ENCODE results near the gene GPC4.
"Not testable (repeated sequence)": the region's sequence is repeated elsewhere in the genome, so short reads cannot be mapped to it uniquely, and the experiment has no call there.

Gene GPC4

DNA sequence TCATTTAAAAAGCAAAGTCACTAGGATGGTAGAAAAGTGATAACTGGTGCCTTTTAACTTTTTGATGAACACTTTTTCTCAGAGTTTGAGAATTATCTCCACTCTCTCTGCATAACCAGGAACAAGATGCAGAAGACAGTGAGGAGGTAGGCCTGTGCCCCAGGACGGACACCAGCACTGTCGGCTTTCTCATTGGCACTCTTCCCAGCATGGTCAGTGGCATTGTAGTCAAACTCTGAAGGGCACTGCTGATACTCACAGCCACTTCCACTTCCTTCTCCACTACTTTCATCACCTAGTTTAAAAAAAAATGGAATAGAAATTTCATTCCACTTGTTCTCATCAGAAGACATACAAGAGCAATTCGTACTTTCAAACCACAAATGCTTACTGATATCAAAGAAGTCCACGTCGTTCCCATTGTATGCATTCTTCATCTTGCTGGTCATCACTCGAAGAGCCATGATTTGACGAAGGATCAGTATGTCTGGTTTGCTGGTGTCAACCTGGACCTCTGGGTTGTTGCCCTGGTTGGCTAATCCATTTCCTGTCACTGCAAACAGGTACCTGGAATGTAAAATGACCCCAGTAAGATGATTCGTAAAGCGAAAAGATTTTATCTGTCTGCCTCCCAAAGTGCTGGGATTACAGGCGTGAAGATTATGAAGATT lies 112.4 kb downstream of the GPC4 start:
- no peak for DNase-seq

DNA sequence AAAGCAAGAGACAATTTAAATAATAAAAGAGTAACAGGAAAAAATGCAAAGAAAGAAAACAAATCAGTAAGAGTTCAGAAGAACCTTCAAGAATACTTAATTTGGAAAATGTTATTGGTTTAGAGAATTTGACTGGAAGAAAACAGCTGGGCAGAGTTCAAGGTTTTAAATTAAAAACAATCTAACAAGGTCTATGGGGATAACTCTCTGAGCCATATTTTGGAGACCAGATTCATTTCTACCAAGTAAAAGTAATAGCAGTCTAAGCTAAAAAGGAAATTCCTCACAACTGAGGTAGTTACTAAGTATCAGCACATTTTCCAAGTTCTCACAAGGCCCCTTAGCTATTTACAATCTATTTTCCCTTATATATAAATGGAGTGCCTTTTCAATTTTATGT lies 114.7 kb downstream of the GPC4 start:
- DNase-seq = no peak

DNA sequence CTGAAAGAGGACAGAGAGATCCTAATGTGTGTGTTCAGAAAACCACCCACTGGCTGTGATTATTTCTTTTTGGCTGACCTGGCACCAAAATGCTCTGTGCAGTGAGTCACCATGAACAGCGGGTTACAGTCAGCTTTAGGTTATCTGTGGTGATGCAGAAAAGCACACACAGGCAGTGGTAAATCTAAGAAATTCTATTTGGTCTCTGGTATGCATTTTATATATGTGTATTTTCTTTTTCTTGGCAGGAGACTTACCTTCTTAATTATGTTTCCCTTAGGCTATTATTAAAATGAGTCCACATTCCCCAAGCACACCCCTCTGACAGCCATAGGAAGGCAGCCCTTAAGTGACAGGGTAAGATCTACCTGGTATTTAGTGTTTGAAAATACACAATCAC lies 118.0 kb downstream of the GPC4 start:
- DNase-seq = no peak

DNA sequence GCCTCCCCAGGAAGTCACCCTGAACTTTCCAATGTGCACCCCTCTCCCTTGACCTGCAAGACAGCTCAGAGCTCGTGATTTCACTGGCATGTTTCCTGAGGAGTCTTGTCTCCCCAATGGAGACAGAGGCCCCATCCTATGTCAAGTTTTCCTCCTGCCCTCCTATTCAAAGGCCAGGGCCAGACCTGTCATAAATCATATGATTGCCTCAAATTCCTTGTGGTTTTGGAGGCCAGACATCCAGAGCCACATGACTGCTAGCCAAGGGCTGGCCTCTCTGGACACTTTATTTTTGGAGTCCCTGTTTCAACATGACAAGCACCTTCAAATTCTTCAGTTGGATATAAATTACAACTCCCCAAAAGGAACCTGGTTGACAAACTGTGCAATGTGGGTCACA lies 121.2 kb downstream of the GPC4 start:
- no peak for DNase-seq

DNA sequence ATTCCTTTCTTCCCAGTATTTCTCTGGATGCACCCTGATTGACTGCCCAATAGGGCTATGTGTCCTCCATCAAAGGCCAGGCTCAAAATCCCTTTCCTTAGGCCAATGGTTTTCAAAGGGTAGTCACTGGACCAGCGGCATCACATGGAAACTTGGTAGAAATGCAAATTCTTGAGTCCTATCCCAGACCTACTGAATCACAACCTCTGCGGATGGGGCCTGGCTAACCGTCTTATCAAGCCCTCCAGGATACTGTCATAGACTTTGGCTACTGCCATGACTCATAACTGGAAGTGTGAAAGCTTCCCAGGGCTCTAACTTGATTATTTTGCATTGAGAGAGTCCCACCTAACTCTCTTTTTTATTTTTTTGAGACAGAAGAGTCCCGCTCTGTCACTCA lies 125.2 kb downstream of the GPC4 start:
- DNase-seq = no peak

DNA sequence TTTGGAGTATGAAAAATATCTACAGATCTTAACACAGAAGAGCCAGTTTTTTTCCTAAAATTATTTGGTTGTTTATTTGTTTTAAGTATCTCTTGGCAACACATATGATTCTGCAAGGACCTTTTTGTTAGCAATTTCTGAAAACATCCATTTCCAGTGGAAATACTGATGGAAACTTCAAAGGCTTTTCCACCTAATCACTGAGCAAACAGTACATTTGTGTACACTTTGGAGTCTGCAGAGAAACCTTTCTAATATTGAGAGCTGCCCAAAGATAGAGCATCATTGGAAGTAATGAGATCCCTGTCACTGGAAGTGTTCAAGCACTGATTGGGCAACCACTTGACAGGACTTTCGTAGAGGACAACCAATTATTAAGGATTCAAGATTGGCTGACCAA lies 127.4 kb downstream of the GPC4 start:
- DNase-seq = no peak

DNA sequence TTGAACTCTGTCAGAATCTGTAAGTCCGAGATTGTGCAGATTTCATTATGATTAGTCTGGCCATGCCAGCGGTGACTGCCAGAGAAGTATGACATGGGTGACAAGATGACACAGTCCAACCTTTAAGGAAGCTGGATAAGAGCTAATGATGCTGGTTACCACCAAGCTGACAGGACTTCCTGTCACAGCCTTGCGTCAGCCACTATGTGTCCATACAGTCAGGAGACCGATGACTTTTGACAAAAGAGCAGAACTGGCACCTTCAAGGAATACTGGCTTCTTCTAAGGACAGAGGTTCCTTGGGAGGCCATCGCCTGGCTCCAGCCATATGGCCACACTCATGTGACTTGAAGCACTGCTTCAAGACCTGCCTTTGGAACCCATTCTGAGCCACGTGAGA lies 129.9 kb downstream of the GPC4 start:
- no peak for DNase-seq

DNA sequence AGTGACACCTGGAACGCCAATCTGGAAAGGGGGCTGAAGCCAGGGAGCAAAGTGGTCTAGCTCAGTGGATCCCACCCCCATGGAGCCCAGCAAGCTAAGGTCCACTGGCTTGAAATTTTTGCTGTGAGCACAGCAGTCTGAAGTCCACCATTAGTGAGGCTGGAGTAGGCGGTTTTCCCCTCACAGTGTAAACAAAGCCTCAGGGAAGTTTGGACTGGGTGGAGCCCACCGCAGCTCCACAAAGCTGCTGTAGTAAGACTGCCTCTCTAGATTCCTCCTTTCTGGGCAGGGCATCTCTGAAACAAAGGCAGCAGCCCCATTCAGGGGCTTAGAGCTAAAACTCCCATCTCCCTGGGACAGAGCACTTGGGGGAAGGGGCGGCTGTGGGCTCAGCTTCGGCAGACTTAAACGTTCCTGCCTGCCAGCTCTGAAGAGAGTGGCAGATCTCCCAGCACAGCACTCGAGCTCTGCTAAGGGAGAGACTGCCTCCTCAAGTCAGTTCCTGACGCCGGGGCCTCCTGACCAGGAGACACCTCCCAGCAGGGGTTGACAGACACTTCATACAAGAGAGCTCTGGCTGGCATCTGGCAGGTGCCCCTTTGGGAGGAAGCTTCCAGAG lies 136.1 kb downstream of the GPC4 start:
- not testable (repeated sequence) for DNase-seq

DNA sequence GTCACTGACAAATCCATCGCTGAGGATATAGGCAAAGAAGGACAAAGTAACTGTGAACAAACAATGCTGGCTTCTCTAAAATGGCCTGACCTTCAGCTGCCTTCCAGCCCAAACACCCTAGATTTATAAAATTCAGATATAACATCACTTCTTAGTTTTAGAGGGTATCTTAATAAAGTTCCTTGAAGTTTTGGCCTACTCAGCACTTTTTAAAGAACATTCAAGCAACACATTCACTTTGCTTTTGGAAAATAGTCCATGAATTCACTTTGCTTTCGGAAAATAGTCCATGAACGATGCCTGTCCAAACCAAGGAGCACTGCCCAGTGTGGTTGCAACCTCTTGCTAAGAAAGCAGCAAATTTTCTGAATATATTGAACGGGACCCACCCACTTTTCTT lies 142.1 kb downstream of the GPC4 start:
- DNase-seq = no peak

DNA sequence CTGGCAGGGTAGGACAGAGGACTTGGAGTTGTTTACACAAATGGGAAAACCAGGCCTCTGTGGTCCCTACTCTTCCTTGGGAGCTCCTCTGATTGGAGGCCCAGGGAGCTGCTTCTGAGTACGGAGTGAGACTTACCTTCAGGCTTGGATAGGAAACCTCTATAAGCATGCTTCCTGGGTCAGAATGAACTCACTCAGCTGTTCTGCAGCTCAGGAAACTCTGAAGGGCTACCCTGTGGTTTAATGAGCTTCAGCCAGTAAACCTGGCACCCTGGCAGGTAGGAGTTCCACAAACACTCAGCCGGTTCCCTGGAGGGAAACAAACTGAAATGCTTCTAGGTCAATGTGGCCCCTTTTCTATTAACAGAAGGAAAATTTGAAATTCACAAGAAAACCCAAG lies 146.1 kb downstream of the GPC4 start:
- no peak for DNase-seq

DNA sequence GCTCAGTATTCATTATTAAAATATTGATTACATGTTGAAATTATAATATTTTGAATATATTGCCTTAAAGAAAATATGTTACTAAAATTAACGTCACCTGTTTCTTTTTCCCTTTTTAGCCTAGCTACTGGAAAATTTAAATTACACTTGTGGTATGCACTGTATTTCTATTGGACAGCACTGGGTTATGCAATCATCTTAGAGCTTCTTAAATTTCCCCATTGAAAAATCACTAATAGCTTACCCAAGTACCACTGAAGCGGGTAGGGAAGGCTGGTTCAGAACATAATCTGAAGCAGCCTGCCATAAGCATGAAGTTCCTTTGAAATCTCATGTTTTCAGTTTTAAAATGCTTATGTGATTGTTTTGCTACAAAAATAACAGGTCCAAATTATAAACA lies 147.7 kb downstream of the GPC4 start:
- no peak for DNase-seq

DNA sequence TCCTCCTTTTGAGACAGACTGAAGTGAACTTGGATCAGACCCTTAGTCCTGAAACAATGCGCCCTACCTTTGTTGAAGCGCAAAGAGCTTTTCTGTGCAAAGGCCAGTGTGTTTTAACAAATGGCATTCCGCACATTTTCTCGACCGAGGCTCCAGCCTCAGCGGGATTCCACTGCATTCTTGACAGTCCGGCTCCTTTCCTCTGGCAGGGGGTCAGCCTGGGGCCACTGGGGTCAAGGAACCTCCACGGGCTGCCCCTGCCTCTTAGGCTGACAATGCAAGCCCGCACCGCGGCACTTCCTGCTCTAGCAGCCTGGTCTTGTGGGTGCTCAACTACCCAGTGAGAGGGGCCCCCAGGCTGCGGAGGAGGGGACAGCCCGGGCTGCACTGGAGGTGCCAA lies 150.0 kb downstream of the GPC4 start:
- no peak for DNase-seq

DNA sequence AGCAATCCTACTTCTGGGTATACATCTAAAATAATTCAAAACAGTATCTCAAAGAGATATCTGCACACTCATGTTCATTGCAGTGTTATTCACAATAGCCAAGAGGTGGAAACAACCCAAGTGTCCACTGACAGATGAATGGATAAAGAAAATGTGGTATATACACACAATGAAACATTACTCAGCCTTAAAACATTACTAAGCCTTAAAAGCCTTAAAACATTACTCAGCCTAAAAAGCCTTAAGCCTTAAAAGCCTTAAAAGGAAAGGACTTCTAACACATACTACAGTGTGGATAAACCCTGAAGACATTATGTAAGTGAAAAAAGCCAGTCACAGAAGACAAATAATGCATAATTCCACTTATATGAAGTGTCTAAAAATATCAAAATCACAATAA lies 156.8 kb downstream of the GPC4 start:
- DNase-seq = no peak

DNA sequence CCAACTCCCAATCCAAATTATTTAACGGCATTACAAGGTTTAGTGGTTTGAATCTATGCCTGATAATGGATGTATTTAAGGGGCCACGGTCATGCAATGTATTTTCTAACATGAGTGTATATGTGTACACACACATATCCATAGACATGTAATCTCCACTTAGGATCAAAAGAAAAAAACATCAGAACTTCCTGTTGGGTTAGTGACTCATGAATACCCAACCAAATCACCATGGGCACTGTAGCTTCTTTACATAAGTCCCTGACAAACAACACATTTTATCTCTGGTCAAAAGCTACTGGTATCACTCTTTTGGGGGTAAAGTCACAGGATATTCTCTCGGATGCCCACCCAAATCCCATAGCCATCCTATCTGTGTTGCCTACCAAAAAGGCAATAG lies 160.6 kb downstream of the GPC4 start:
- DNase-seq = no peak

DNA sequence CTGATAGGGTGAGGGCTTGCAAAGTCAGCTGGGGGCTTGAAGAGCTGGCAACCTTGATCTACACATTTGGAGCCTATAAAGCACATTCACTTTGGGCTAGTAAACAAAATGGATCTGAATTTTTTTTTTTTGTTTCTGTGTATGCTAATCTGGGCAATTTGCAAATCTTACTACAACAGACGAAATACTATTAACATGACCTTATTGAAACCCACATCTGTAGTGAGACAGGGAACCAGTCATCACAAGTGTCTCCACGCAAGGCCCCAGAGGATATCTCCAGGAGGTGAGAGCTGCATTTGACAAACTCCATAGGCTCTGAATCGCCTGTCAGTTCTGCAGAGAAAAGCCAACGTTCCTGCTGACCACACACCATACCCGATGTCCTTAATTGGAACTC lies 164.1 kb downstream of the GPC4 start:
- DNase-seq = no peak

DNA sequence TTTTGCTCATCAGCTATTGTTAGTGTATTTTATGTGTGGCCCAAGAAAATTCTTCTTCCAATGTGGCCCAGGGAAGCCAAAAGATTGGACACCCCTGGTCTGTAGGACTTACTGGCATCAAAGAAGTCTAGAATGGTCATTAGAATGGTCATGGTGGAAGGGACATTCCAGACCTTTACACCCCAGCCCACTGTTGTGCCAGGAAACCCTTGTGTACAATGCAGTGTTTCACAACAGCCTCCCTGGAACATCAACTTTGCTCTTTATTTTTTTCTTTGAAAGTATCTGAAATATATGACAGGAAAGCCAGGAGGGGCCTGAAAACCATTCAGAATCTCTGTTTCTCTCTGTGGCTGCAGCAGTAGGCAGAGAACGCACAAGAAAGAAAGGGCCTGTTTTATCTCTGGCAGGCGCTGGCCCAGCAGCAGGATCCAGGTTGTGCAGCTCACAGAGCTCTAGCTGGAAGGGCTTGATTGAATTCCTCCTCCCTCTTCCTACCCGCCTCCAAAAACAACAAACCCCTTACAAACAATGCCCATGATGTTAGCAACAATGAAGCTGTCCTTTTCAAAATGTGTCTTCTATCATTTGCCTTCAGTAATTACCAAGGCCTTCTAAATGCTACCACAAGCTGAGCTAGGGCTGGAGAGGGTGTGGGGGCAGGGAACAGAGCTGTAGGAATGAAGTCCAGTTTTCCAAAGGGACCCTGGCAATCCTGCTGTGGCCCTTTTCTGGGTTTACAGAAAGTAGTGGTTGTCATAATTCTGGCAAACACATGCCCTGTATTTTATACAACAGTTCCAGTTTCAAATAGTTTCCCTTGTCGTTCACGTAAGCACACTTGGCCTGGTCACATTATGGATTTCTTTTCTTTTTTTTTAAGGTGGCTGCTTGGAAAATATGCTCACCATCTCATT lies 164.8 kb downstream of the GPC4 start:
- DNase-seq = no peak

Measured in GOT3 (cell line).